RWPE1 (cell line): ENCODE data around the gene ARHGEF37.
"Not testable (repeated sequence)": the region's sequence is repeated elsewhere in the genome, so short reads cannot be mapped to it uniquely, and the experiment has no call there.

Source experiments
- CTCF ChIA-PET: fragments of 350-600 bp; sonication (Branson Sonifier 250); formaldehyde crosslinking; extraction: SDS; loops from one replicate; lab custom pipeline; 2021; lab: Yijun Ruan, JAX
- POLR2A ChIA-PET: fragments of 400-600 bp; formaldehyde crosslinking; extraction: SDS; loops from one replicate; lab custom pipeline; 2020; ENCODE audit warnings: antibody characterized with exemption; ENCODE audit not compliant: low non-redundant PET; lab: Yijun Ruan, JAX
- DNase-seq: peaks from one replicate; pipeline ENCODE4 v3.0.0; 2012; ENCODE audit warnings: low spot score
- H3K27ac ChIP-seq: fragments of 450-650 bp; 2 replicates; pipeline ENCODE4 v1.5.1; 2017
- TF ChIP-seq, protein P1 (sequence below): fragments of 450-650 bp; conservative IDR thresholded peaks from 2 replicates; pipeline ENCODE4 v1.5.1; 2017; ENCODE audit warnings: low read depth, mild to moderate bottlenecking

The ARHGEF37 gene

DNA sequence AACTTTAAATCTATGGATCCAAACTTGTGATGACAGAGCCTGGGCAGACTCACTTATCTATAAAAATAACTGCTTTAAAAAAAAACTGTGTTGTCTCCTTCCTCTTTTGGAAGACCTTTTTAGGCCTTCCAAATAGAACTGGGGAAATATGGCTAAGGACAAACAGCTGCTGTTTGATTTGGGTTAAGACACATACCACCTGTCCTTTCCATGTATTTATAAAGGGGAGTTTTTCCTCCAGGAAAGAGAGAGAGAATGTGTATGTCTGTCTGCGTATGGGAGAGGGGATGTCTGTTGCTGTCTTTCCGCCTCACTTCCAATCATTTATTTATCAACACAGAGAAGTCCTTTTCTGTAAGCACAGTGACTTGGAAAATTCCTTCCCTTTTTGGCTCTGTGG, 2.8 kb downstream of the ARHGEF37 start:
- CTCF ChIA-PET: interaction anchor here (0.6 to 1.2 kb wide), 4 partner anchors 32 to 216 kb away, joined by 3 to 5 read pairs (median 3); no protein-coding TSS in a partner anchor
- TF ChIP-seq, protein P1, sequence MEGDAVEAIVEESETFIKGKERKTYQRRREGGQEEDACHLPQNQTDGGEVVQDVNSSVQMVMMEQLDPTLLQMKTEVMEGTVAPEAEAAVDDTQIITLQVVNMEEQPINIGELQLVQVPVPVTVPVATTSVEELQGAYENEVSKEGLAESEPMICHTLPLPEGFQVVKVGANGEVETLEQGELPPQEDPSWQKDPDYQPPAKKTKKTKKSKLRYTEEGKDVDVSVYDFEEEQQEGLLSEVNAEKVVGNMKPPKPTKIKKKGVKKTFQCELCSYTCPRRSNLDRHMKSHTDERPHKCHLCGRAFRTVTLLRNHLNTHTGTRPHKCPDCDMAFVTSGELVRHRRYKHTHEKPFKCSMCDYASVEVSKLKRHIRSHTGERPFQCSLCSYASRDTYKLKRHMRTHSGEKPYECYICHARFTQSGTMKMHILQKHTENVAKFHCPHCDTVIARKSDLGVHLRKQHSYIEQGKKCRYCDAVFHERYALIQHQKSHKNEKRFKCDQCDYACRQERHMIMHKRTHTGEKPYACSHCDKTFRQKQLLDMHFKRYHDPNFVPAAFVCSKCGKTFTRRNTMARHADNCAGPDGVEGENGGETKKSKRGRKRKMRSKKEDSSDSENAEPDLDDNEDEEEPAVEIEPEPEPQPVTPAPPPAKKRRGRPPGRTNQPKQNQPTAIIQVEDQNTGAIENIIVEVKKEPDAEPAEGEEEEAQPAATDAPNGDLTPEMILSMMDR: no peak
- H3K27ac ChIP-seq: no peak overlapping the region; the same call in 1 of the 2 replicates
- POLR2A ChIA-PET: no interaction called here
- DNase-seq: no peak

DNA sequence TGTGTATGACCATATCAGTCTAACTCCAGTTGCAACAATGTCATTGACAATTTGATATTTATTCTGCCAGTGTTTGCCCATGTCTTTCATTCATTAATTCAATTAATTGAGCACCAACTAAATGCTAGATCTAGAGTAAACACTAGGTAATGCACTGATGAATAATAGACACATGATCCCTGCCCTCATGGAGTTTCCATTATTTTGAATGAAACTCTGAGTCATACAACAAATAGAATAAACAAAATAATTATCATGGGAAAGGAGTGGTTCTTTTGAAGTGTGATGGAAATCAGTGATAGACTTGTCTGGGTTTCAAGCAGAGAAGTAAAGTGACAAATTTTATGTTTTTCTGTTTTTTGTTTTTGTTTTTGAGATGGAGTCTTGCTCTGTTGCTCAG, 4.6 kb downstream of the ARHGEF37 start:
- H3K27ac ChIP-seq: no peak overlapping the region
- TF ChIP-seq, protein P1: no peak
- ChIA-PET POLR2A (no interaction called here), CTCF (no interaction called here)
- DNase-seq: no peak

DNA sequence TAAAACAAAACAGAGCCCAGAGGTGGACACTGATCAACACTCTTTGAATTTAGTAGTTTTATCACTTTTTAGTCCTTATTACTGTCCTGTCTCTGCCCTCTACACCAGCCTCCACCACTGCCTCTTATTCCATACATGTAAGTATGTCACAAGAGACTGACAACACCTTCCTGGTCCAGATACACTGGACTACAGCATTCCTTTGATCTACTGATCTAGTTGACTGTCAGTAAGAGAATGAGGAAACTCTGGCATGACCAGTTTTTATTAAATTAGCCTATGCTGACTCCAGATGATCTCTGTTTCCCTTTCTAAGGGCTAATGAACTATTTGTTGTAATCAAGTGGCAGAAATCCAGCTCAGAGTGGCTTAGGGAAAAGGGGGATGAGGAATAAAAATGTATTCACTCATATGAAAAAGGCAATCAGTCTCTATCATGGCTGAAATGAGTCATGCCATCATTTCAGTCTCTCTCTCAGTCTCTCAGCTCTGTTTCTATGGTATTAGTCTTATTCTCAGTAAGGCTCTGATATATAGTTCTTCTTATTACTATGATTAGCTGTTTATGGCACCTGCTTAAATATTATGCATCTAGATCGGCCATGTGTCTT, 5.5 kb downstream of the ARHGEF37 start:
- POLR2A ChIA-PET: no interaction called here
- DNase-seq: no peak
- no peak overlapping the region for H3K27ac ChIP-seq
- CTCF ChIA-PET: no interaction called here
- TF ChIP-seq, protein P1: no peak

DNA sequence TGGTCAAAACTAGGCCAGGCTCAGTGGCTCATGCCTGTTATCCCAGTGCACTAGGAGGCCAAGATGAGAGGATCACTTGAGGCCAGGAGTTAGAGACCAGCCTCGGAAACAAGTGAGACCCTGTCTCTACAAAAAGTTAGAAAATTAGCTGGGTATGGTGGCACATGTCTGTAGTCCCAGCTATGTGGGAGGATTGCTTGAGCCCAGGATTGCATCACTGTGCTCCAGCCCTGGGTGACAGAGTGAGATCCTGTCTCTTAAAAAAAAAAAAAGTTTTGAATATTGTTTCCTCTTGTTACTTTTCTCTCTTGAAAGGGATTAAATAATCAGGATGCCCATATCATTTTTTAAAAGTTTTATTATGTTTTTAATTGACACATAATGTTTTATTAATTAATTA, 7.6 kb downstream of the ARHGEF37 start:
- TF ChIP-seq, protein P1: no peak
- no peak overlapping the region for H3K27ac ChIP-seq
- ChIA-PET CTCF (interaction anchor here (0.5 to 0.6 kb wide), 2 partner anchors 23 to 47 kb away, joined by 4 to 5 read pairs; no protein-coding TSS in a partner anchor), POLR2A (no interaction called here)
- no peak for DNase-seq

DNA sequence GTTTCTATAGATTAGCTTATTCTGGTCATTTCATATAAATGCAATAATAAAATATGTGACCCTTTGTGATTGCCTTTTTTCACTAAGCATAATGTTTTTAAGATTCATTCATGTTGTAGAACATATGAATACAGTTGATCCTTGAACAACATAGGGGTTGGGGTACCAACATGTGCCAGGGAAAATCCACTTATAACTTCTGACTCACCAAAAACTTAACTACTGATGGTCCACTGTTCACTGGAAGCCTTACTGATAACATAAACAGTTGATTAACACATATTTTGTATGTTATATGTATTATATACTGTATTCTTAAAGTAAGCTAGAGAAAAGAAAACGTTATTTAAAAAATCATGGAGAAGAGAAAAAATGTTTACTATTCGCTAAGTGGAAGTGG, 12.1 kb downstream of the ARHGEF37 start:
- POLR2A ChIA-PET: no interaction called here
- no peak overlapping the region for H3K27ac ChIP-seq
- CTCF ChIA-PET: interaction anchor here (0.6 to 1.4 kb wide), 2 partner anchors 12 to 429 kb away, joined by 3 to 5 read pairs; no protein-coding TSS in a partner anchor
- DNase-seq: no peak
- TF ChIP-seq, protein P1: no peak

DNA sequence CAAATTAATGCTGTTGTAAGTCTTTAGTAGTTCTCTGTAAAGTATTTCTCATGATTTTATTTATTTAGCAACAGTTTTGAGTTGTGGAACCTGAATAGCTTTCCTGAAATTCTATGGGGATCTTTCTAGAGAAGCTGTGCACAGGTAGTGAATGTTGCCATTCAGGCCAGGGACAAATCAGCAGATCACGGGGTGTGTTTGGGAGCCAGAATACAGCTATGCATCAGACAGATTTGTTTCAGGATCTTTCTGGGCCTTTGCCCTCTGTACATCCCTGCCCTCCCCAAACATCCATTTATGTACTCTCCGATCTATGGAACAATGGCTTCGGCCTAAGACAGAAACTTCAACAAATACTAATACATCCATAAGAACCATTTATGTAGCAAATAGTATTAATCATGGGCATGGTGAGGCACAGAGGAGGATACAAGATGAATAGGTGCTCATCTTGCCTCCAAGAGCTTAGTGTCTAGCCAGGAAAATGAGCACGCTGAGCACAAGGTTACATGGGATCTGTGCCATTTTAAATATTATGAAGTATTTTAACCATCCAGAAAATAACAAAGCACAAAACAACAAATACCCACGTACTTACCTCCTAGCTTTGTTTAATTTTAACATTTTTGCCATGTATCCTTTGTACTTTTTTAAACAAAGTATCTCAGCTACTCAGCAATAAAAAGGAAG, 13.1 kb downstream of the ARHGEF37 start:
- no peak overlapping the region for H3K27ac ChIP-seq
- no peak for DNase-seq
- TF ChIP-seq, protein P1: no peak
- ChIA-PET CTCF (no interaction called here), POLR2A (no interaction called here)

DNA sequence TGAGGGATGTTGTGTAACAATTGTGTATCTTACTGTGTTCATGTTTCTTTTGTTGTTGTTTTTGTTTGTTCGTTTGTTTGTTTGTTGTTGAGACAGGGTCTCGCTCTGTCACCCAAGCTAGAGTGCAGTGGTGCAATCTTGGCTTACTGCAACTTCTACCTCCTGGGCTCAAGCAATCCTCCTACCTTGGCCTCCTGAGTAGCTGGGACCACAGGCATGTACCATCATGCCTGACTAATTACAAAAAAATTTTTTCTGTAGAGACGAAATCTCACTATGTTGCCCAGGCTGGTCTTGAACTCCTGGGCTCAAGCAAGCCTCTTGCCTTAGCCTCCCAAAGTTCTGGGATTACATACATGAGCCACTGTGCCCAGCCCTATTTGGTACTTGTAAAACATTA, 13.8 kb downstream of the ARHGEF37 start:
- POLR2A ChIA-PET, CTCF ChIA-PET, DNase-seq, H3K27ac ChIP-seq: not testable (repeated sequence)
